GM19351 (cell line): ENCODE results near the gene C1R.
"Not testable (repeated sequence)": the region's sequence is repeated elsewhere in the genome, so short reads cannot be mapped to it uniquely, and the experiment has no call there.

ENCODE experiments used
- ATAC-seq: cut with Tn5 transposase; IDR thresholded peaks from one replicate; pipeline ENCODE4 v1.9.1; 2021; ENCODE audit warnings: mild to moderate bottlenecking, moderate library complexity; ENCODE audit not compliant: unreplicated experiment

Gene C1R

DNA sequence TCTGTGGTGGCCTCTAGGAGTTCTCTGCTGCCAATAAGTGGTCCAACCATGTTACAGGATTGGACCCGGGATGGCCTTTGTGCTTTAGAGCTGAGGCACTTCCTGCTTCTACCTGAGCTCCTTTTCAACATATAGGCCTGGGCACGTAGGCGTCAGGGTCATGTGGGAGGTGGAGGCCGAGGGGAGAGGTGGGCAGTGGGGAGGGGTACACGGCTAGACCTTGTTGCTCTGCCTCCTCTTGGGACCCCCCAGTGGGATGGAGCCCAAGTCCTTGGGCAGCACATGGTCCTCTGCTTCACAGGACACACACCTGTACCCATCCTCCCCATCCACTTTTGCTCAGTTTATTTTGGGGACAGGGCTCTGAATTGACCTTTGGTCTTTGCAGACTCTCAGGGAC, 29.1 kb upstream of the C1R start:
- no peak for ATAC-seq

DNA sequence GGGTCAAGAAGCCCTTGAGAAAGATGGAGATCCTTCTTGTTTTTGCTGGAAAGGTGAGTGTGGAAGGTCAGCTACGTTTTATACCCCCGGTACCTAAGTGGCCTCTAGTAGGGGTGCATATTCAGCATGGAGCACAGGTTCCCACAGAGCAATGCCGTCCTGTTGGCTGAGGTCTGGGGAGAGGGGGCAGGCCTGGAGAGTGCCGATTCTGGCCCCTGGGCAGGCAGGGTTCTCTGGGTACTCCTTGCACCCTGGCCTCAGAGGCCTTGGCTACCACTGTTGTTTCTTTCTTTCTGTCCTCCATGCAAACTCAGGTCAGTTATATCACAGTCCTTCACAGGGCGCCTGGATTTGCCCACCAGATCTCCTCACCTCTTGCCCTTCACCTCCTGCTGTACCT, 27.9 kb upstream of the C1R start:
- no peak for ATAC-seq

DNA sequence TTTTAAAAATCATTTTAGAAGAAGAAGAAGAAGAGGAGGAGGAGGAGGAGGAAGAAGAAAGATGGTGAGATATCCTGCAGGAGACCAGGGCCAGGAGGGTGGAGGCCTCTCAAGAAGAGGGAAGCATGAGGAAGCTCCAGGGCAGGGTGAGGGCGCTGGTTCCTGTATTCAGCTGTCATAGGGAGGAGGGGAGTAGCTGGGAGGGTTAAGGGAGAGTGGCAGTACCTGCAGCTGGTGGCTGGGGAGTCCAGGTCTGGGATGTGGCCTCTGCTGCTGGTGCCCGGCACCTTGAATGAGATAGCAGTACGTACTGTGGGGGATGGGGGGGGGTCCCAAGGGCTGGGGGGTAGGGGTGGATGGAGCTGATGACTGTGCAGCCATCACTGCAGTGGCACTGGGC, 26.6 kb upstream of the C1R start:
- no peak for ATAC-seq

DNA sequence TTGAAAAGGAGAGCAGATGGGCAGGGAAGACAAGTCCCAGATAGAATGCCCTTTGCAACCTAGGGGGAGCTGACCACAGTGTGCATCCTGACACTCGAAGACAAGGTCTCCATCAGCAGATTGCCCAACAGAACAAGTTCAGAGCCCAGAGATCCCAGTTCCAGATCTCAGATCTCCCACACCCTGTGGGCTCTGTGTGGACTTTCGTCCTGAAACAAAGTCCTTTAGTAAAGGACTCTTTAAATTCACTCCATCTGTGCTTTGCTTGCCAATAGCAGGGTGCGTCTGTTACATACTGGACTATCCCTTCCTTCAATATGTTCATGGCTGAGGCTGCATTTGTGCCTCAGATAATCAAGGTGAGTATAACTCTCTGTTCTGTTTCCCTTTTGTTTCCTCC, 25.4 kb upstream of the C1R start:
- ATAC-seq, result no peak

DNA sequence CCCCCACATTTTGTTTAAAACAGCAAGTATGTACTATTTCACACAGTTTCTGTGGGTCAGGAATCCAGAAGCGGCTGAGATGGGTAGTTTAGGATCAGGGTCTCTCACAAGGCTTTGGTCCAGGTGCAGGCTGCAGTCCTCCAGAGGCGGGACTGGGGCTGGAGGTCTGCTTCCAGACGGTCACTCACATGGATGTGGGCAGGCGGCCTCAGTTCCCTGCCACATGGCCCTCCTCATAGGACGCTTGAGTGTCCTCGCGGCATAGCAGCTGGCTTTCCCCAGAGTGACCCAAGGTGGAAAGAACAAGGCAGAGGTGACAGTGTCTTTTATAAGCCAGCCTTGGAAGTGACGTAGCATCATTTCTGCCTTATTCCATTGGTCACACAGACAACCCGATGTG, 24.7 kb upstream of the C1R start:
- no peak for ATAC-seq

DNA sequence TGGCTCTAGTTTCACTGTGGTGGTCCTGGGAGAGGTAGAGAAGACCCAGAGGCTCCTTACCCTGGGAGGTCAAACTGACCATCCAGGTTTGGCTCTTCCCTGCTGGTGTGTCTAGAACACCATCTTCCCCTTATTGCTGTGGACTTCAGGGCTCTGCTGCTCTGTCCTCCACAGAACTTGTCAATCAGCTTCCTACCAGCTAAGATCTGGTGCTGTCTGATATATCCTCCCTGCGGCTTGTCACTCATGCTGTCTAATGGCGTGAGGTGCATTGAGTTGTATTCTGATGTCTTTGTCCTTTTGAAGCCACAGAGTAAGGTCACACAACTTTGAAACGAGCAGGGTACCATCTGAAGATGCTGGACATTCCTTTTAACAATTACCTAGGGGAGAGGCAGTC, 24.0 kb upstream of the C1R start:
- ATAC-seq, result no peak

DNA sequence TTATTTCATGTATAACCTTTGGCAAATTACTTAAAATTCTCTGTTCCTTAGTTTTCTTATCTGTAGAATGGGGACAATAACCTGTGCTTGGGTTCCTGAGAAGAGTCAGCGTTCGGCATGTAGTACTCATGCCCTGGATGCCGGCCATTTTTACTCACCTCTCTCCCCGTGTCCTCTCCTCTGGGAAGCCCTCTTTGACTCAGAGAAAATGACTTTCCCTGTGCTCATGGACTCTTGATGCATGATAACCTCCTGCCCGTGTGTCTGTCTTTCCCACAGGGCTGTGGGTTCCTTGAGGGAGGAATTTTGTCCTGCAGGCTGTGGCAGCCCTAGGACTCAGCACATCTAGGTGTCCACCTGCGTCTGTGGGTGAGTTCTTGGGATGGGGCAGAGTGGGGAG, 22.6 kb upstream of the C1R start:
- no peak for ATAC-seq

DNA sequence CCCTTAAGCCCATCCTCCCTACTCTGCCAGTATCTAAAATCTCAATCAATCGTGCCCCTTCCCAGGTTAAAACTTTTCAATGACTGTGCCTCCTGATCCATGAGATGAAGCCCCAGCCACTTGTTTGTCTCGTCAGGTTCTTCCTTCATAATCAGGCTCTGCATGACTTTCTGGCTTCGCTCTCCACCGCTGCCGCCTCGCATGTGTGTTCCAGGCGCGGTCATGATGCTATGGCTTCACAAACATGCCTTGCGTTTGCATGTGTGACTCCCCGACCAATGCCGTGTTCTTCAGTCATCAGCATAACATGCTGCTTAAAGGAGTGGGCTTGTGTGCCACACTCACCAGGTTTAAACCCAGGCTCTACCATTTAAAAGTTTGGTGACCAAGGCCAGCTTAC, 21.8 kb upstream of the C1R start:
- ATAC-seq, result no peak

DNA sequence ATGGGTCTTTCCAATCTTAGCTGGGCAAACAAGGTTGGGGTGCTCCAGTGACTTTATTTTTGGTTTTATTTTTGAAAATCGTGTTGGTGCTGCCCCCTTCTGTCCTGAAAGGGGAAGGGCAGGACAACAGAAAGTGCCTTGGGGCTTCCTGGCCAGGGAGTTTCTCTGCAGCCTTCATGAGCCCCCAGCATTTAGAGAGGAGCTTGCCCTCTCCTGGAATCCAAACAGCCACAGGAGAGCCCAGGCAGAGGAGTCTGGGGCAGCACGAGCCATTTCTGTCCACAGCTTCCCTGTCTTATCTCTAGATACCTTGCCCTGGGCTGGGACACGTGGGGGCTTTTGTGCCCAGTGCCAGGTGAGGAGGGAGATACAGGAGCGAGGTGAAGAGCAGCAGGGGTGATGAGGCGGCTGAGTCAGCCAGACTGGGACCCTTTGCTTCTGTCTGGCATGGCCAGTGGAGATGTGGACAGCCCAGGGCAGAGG, 21.2 kb upstream of the C1R start:
- ATAC-seq, result no peak

DNA sequence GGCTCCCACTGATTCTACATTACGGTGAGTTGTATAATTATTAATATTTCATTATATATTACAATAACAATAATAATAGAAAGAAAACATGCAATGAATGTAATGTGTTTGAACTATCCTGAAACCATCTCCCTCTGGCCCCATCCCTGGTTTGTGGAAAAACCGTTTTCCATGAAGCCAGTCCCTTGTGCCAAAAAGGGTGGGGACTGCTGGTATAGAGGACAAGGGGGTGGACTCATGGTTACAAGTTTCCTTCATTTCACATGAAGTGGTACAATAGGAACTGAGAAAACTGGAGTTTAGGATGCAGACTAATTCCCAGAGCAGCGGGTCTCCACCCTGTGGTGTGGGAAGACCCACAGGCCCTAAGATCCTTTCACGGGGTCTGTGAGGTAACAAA, 19.8 kb upstream of the C1R start:
- ATAC-seq, result no peak

DNA sequence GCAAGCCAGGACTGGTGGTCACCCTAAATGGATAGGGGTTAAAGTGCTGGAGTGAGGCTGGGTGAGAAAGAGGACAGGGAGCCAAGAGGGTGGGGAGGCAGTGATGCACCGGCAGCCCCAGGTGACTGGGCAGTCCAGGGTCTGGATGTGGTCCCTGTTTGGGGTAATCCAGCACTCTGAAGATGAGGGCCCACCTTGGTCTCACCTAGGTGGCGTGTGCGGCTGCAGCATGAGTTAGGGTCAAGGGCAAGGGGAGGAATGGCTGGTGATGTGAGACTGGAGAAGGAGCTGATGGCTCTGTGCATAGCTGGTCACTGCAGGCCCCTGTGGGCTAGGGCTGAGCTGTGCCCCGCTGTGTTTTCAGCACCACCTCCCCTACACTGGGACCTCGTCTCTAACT, 18.4 kb upstream of the C1R start:
- ATAC-seq, result no peak

DNA sequence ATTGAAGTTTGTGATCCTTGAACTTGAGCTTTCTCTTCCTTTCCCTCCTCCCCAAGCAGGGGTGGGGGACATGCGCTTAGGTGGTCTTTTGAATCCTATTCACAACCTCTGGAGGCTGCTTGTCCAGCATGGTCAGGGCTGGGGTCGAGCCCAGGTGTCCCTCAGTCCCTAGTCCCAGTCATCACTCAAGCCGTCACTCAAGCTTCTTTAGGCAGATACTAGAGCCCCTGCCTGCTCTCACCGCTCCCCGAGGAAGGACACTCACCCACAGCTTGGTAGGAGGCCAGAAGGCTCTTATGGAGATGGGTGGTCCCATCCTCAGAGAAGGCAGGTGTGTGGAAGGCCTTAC, 17.3 kb upstream of the C1R start:
- no peak for ATAC-seq

DNA sequence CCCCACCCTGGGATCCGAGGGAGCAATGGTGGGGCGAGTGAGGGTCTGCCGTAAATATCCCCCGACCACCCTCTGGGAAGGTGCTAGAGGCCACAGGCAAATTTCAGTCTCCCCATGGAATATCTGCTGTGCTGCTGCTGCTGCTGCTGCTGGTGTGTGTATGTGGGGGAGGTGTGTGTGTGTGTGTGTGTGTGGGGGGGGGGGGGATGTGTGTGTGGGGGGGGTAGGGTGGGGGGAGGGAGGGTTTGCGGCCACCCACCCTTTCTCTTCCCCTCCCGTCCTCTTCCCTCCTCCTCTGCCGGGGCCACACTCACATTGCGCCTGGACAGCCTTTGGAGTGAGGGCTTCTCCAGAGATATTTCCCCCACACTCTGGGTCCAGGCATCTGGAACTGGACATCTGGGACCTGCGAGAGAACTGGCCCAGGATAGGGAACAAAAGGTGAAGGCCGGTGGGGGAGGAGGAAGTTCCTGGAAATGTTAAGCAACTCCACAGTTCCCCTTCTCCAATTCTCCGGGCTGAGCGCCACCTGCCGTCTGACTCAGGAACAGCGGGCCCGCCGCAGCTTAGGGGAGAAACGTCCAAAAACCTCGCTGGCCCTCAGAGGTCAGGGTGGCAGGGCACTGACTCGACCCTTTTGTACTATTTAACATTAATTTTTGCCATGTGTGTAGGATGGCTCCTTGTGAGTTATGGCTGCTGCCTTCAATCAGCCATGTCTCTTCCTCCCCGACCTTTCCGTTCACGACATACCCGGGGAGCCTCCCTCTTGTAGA, 16.7 kb upstream of the C1R start, which contains the start of gene C1RL:
Gene C1RL (minus strand): TSS at position 419 of the 776 bp plus-strand sequence. CDS start 34 bp downstream, at position 385.
- ATAC-seq, result peak; percentile 30

DNA sequence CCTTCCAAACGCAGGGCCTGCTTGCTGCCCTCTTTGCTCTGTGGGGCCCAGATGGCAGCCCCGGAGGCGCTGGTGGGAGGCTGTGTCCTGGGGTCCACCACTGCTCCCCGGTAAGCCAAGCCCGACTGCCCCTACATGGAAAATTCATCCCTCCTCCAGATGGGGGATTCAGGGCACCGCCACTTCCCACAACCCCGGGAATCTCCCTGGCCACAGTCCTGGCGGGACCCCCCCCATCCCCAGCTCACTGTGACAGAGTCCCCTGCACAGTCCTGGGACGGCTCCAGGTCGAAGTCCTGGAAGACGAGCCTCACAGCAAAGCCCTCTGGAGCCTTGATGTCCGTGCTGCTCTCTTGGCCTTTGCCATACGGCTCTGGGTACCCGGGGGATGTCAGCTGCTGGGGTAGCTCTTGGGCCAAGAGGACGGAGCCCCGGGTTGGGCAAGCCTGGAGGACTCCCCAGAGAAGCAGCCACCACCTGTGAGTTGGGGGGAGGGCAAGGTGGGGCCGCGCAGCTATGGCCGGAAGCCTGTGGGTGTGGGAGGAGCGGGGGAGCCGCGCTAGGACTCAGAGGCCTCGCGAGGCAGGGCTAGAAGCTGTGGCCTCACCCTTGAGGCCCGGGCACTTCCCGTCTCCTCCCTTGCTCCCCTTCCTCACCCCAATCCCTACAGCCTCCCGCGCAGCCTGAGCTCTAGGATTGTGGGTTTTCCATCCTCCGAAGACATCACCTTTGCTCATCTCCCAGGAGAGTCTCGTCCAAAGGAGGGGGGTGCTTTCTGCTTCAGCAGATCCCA, 16.0 kb upstream of the C1R start:
- peak; percentile 89 for ATAC-seq

DNA sequence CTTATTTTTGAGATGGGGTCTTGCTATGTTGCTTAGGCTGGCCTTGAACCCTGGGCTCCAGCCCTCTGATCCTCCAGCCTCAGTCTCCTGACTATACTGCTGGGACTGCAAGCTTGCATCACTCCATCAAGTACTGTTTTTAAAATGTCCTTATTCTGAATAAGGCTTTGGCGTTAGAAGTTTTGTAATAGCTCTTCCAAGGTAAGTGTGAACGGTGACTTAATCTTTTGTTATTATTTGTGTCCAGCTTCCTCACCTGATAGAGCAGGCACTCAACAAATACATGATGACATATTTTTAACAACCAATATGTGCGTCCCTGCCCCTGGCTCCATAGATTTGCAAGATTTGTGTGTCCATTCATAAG, 15.4 kb upstream of the C1R start:
- peak; percentile 1 for ATAC-seq

DNA sequence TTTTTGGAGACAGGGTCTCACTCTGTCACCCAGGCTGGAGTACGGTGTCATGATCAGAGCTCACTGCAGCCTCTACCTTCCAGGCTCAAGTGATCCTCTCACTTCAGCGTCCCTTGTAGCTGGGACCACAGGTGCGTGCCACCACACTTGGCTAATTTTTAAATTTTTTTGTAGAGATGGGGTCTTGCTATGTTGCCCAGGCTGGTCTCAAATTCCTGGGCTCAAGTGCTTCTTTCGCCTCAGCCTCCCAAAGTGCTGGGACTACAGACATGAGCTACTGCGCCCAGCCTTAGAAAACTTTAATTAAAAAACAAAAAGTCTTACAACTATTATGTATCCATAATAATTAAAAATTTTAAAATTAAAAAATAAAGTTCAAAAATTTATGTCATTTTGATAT, 14.9 kb upstream of the C1R start:
- ATAC-seq, result not testable (repeated sequence)

DNA sequence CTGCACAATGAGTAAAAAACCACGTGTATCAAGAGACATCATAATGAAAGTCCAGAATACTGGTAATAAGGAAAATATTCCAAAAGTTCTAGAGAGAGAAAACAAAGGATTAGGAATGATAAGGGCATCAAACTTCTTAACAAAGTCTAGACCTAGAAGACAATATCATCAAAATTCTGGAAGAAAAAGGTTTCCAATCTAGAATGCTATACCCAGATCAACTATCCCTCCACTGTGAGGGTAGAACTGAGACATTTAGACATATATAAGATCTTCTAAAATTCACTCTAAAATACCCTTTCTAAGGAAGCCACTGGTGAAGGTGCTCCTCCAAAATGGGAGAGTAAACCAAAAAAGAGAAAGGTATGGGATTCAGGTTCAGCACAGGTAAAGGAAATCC, 13.8 kb upstream of the C1R start:
- no peak for ATAC-seq

DNA sequence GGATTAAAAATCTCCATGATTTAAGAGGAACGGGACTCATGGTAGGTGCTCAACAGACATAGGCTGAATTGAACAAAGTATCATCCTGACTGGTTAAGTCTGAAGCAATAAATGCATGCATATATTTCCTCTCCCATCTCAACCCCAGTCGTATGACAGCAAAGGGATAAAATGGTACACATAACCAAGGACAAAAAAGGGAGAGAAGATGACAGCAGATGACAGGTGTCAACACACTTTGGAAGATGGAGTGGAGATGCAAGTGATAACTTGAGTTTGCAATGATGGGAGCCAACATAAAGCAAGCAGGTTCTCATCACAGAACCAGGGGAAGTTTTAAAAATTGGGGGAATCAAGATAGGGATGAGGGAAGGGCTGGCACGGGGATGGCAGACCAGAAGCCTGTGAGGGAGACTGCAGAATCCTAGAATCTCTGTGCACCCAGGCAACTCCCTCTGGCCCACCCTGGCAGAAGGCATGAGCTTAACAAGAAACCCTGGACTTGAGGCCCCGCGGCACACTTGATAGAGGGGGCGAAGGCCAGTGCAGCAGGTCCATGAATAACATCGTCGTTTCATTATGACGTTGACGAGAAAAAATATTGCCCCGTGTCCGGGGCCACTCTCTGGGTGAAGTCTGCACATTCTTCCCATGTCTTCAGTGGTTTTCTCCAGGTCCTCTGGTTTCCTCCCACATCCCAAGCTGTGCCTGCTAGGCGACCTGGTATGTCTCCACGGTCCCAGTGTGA, 11.8 kb upstream of the C1R start:
- no peak for ATAC-seq

DNA sequence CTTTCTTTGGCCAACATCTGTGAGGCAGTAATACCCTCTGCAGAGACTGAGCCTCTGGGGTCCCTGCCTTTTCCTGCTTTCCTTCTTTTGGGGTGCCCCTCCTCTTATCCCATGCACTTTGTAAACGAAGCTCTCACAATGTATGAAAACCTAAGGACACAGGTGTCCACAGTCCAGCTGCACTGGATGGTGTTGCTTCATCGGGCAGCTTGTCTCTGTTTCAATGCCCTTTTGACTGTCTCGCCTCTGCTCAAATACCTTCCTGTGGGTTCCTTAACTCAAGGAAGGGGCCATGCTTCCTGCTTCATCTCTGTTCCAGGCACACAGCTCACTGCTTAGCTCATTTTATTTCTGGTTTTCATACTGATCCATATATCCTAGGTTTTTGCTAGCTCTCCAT, 10.3 kb upstream of the C1R start:
- ATAC-seq, result no peak

DNA sequence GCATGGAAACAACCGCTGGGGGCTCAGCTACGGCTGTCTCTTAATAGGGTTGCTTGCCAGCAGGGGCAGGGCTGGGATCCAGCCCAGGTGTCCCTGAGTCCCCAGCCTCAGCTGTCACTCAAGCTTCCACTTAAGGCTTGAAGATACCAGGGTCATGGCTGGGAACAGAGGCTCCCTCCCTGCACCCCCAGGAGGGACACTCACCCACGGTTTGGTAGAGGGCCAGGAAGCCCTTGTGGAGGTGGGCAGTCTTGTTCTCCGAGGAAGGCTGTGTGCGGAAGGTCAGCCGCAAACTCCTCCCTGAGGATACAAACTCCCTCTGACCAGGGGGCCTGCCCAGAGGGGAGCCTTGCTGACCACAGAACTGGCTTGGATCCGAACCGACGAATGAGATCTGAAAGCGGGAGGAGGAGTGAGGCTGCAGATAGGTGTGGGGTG, 9.5 kb upstream of the C1R start:
- ATAC-seq, result no peak

DNA sequence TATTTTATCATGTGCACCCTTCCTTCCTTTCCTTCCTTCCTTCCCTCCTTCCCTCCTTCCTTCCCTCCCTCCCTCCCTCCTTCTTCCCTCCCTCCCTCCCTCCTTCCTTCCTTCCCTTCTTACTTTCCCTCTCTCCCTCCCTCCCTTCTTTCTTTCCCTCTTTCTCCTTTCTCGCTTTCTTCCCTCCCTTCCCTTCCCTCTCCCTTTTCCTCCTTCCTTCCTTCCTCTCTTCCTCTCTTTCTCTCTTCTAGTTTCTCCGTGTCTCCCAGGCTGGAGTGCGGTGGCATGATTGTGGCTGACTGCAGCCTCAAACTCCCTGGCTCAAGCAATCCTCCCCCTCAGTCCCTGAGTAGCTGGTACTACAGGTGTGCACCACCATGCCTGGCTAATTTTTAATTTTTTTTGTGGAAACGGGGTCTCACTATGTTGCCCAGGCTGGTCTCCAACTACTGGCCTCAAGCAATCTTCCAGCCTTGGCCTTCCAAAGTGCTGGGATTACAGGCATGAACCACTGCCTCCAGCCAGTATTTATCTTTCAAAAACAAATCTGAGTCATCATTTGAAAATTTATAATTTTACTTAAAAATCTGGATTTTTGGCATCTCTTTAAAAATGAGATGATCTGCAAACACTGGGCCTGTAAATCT, 8.9 kb upstream of the C1R start:
- ATAC-seq, result no peak
